ENCODE data around the gene SMAD1.

The SMAD1 gene

DNA sequence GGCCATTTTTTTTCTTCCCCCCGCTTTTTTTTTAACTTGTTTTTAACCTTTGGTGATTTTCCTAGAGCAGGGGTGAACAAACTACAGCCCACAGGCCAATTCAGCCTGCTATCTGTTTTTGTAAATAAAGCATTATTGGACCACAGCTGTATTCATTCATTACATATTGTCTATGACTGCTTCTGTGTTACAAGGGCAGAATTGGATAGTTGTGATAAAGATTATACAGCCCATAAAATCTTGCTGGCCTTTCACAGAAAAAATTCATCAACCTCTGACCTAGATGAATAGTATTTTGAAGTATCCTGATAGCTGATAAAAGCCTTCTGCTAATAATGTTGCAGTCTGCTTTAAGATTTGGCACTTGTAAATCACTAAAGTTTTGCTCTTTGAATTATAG lies 63.4 kb downstream of the SMAD1 start:
- H3K36me3 ChIP-seq = peaks cover 10% of the 10 kb centered on the region
- TF ChIP-seq CTCF (IDR thresholded peaks at IDR 0.05; ENCODE audit: low read depth, low read length) = no peak
- no peaks in the 10 kb centered on the region for H3K27me3 ChIP-seq (ENCODE audit: insufficient read depth, low read depth, severe bottlenecking)
- DNase-seq = no peak
- no peaks in the 10 kb centered on the region for H3K9me3 ChIP-seq (ENCODE audit: severe bottlenecking)
- H3K4me3 ChIP-seq (ENCODE audit: low read depth, low read length) = no peak overlapping the region
- no peak overlapping the region for H3K27ac ChIP-seq

- Histone ChIP-seq H3K4me3 (ENCODE audit: low read depth, low read length) (no peak overlapping the region), H3K36me3 (peaks cover 10% of the 10 kb centered on the region), H3K9me3 (ENCODE audit: severe bottlenecking) (no peaks in the 10 kb centered on the region), H3K27ac (no peak overlapping the region), H3K27me3 (ENCODE audit: insufficient read depth, low read depth, severe bottlenecking) (no peaks in the 10 kb centered on the region)
- no peak for DNase-seq
- no peak for TF ChIP-seq CTCF (IDR thresholded peaks at IDR 0.05; ENCODE audit: low read depth, low read length)
These were observed 64.0 kb downstream of the SMAD1 start for GRCh38 chr4:145545538-145546174.

GRCh38 chr4:145546175-145546915 lies 64.7 kb downstream of the SMAD1 start:
- Histone ChIP-seq H3K4me3 (ENCODE audit: low read depth, low read length) (no peak overlapping the region), H3K27ac (no peak overlapping the region), H3K36me3 (peaks cover 10% of the 10 kb centered on the region), H3K27me3 (ENCODE audit: insufficient read depth, low read depth, severe bottlenecking) (no peaks in the 10 kb centered on the region), H3K9me3 (ENCODE audit: severe bottlenecking) (no peaks in the 10 kb centered on the region)
- no peak for TF ChIP-seq CTCF (IDR thresholded peaks at IDR 0.05; ENCODE audit: low read depth, low read length)
- DNase-seq = no peak

- DNase-seq = no peak
- H3K27ac ChIP-seq = no peak overlapping the region
- TF ChIP-seq CTCF (IDR thresholded peaks at IDR 0.05; ENCODE audit: low read depth, low read length) = no peak
- H3K27me3 ChIP-seq (ENCODE audit: insufficient read depth, low read depth, severe bottlenecking) = no peaks in the 10 kb centered on the region
- peaks cover 3% of the 10 kb centered on the region; the same call in 1 of the 2 replicates for H3K36me3 ChIP-seq
- H3K9me3 ChIP-seq (ENCODE audit: severe bottlenecking) = no peaks in the 10 kb centered on the region
- H3K4me3 ChIP-seq (ENCODE audit: low read depth, low read length) = no peak overlapping the region
These were observed 70.0 kb downstream of the SMAD1 start for GRCh38 chr4:145551660-145552059.

GRCh38 chr4:145552181-145552822 lies 70.6 kb downstream of the SMAD1 start:
- Histone ChIP-seq H3K4me3 (ENCODE audit: low read depth, low read length) (no peak overlapping the region), H3K36me3 (no peaks in the 10 kb centered on the region; the same call in none of the 2 replicates), H3K27ac (no peak overlapping the region), H3K27me3 (ENCODE audit: insufficient read depth, low read depth, severe bottlenecking) (no peaks in the 10 kb centered on the region), H3K9me3 (ENCODE audit: severe bottlenecking) (no peaks in the 10 kb centered on the region)
- no peak for DNase-seq
- TF ChIP-seq CTCF (IDR thresholded peaks at IDR 0.05; ENCODE audit: low read depth, low read length) = no peak
